Kidney epithelial cell (primary cell): ENCODE results near the gene MMP8. TPM values are rescaled to one million over a fixed set of nuclear protein-coding genes. Genes with fewer than 3 reads are reported as not detected.

Experiments
- DNase-seq: peaks from one replicate; pipeline ENCODE4 v3.0.0-alpha.2; 2010; ENCODE audit warnings: low read depth
- H3K27me3 ChIP-seq: 2 replicates; pipeline ENCODE4 v1.6.0; 2011; ENCODE audit warnings: low read length; ENCODE audit not compliant: control insufficient read depth, insufficient read depth
- H3K36me3 ChIP-seq: 2 replicates; pipeline ENCODE4 v1.5.1; 2011; ENCODE audit warnings: low read length; ENCODE audit not compliant: control insufficient read depth, insufficient read depth
- H3K4me3 ChIP-seq: 2 replicates; pipeline ENCODE4 v1.5.1; 2011; ENCODE audit warnings: low read depth, mild to moderate bottlenecking, control low read depth, low read length
- total RNA-seq: library from RNA; depleted of rRNA; stranded (reverse); fragments of >200 nt; gene quantifications from 2 replicates; pipeline ENCODE4 v1.2.3, GENCODE V29; 2015
- TF ChIP-seq, protein P1 (sequence below): IDR thresholded peaks from 2 replicates; pipeline ENCODE4 v1.5.1; 2011; ENCODE audit warnings: mild to moderate bottlenecking, moderate library complexity, low read length, control low read depth, inconsistent platforms; ENCODE audit not compliant: insufficient read depth, poor library complexity, severe bottlenecking

Gene MMP8
- total RNA-seq, 1 donor from 2014 or later, result not detected

DNA sequence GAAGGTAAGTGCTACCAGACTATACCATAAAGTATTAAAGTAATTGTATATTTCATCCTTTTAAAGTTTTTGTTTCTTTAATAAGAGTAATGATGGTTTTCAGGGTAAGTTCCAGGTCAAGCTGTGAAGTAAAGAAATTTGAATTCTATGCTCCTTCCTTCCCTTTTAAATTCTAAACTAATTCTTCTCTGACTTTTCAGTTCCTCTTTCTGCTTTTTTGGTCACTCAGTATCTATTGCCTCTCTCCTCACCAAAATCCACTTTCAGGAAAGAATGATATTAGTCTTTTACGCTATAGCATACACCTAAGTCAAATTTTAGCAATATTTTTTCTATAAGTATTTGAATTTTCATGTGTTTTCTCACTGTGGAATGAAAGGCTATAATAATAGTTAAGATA lies 8.2 kb downstream of the MMP8 start:
- Histone ChIP-seq H3K4me3 (no peak overlapping the region), H3K36me3 (no peaks in the 10 kb centered on the region), H3K27me3 (no peaks in the 10 kb centered on the region)
- DNase-seq, result no peak
- TF ChIP-seq, protein P1, sequence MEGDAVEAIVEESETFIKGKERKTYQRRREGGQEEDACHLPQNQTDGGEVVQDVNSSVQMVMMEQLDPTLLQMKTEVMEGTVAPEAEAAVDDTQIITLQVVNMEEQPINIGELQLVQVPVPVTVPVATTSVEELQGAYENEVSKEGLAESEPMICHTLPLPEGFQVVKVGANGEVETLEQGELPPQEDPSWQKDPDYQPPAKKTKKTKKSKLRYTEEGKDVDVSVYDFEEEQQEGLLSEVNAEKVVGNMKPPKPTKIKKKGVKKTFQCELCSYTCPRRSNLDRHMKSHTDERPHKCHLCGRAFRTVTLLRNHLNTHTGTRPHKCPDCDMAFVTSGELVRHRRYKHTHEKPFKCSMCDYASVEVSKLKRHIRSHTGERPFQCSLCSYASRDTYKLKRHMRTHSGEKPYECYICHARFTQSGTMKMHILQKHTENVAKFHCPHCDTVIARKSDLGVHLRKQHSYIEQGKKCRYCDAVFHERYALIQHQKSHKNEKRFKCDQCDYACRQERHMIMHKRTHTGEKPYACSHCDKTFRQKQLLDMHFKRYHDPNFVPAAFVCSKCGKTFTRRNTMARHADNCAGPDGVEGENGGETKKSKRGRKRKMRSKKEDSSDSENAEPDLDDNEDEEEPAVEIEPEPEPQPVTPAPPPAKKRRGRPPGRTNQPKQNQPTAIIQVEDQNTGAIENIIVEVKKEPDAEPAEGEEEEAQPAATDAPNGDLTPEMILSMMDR, result no peak

DNA sequence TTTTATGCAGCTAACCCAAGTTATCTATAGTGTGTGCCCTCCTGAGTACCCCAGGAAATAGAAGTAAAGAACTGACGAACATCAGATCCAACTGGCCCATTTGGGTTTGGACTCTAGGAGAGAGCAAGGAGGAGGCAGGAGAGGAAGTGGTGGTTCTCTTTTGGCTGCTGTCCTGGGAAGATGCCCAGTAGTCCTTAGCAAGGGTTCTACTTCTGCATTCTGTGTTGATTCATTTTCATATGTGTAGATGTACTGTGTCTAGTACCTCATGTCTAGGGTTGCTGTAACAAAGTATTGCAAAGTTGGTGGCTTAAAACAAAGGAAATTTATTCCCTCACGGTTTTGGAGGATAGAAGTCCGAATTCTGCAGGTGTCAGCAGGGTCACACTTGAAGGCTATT lies 12.6 kb downstream of the MMP8 start:
- H3K36me3 ChIP-seq, result no peaks in the 10 kb centered on the region
- DNase-seq, result no peak
- H3K4me3 ChIP-seq, result no peak overlapping the region
- no peaks in the 10 kb centered on the region for H3K27me3 ChIP-seq
- TF ChIP-seq, protein P1, result no peak

DNA sequence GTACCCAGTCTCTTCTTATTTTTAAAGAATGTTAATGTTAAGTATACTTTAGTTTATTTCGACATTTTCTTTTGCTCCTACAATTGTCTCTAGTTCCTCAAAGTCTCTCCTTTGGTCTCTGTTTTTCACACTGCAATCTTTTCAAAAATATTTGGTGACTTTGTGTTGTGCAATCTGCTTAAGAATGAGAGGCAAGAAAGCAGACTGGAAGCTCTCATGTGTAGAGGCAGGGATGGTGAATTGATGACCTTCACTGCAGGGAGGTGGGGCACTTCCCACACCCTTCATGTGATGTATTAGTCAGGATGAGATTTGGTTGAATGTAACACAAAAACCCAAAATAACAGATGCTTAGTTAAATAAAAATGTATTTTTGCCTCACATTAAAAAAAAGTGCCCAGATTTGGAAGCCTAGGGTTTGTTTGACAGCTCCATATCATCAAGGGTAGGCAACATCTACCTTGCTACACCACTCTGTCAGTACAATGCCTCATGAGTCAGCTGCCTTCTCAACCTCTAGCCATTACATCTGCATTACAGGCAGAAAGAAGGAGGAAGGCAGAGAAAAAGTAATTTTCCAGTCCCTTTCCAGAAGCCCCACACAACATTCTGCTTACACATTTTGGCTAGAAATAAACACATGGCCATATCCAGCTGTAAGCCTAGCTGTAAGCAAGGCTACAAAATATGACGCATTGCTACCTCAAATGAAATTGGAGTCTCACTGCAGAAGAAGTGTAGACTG lies 15.4 kb downstream of the MMP8 start:
- Histone ChIP-seq H3K36me3 (no peaks in the 10 kb centered on the region), H3K4me3 (no peak overlapping the region), H3K27me3 (no peaks in the 10 kb centered on the region)
- DNase-seq, result no peak
- TF ChIP-seq, protein P1, result no peak

DNA sequence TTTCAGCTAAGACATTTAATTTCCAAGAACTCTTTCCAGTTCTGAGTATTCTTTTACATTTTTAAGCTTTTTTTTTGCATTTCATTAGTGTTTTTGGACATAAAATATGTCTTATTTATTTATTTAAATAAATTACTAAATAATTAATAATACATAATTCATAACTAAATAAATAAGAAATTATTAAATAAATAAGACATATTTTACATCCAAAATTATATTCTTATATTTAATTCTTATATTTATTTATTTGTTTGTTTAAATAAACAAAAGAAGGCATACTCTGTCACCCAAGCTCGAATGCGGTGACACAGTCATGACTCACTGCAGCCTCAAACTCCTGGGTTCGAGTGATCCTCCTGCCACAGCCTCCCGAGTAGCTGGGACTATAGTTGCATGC lies 16.1 kb downstream of the MMP8 start:
- H3K36me3 ChIP-seq, result no peaks in the 10 kb centered on the region
- DNase-seq, result no peak
- H3K27me3 ChIP-seq, result no peaks in the 10 kb centered on the region
- TF ChIP-seq, protein P1, result no peak
- H3K4me3 ChIP-seq, result no peak overlapping the region

DNA sequence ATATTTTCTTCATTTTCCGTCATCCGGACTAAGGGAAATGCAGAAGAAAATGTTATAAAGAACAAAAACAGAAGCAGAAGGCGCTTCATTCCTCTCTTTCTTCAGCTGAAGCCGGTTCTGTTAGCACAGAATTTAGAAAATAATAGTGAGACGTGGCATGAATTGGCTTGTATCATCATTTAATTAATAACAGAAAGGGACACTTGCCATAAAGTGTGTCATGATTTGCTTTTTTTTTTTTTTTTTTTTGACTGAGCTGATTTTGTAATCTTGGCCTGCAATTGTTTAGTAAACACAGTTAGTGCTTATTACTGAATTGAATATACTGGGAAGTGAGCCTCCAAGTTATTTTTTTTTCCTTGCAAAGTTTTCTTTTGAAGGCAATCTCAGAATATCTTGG lies 19.1 kb downstream of the MMP8 start, which contains the start of gene MMP27:
Gene MMP27, minus strand, starts transcription at position 144 of the 400 bp plus-strand sequence. Its CDS starts 55 bp downstream, at position 89.
- DNase-seq, result no peak
- TF ChIP-seq, protein P1, result no peak
- Histone ChIP-seq H3K36me3 (no peaks in the 10 kb centered on the region), H3K4me3 (no peak within 1 kb of the TSS), H3K27me3 (no peaks in the 10 kb centered on the region)

DNA sequence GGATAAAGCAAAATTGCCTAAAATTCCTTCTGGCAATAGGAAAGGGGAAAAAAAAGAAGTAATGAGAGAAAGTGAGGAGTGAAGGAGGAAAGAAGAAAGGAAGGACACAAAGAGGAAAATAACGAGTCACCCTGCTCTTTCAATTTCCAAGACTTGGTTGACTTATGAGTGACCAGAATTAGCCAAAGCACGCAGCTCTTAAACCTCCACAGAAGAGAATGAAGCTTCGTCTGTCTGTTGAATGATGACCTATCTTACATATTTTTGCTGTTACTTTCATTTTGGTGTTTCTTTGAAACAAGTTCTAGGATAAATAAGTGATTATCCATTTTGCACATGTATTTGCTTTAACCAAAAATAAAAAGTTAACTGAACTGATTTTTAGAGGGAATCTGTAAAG lies 19.9 kb downstream of the MMP8 start:
- H3K4me3 ChIP-seq, result no peak overlapping the region
- no peaks in the 10 kb centered on the region for H3K27me3 ChIP-seq
- TF ChIP-seq, protein P1, result no peak
- H3K36me3 ChIP-seq, result no peaks in the 10 kb centered on the region
- no peak for DNase-seq
